Epithelial cell of prostate (primary cell): Measurements from ENCODE around the gene NMNAT2.
"Not testable (repeated sequence)": the region's sequence is repeated elsewhere in the genome, so short reads cannot be mapped to it uniquely, and the experiment has no call there.

Experiments
- DNase-seq: peaks from one replicate; pipeline ENCODE4 v3.0.0-alpha.2; 2011; ENCODE audit warnings: low read depth, low spot score
- H3K27ac ChIP-seq: fragments of 450-650 bp; 2 replicates; pipeline ENCODE4 v1.5.1; 2017; ENCODE audit warnings: mild to moderate bottlenecking

Gene NMNAT2

GRCh38 chr1:183245357-183245756 is 172.8 kb downstream of the NMNAT2 start:
- DNase-seq = no peak

GRCh38 chr1:183244466-183244865 is 173.7 kb downstream of the NMNAT2 start:
- DNase-seq = no peak
- peak overlapping the region; percentile 84 for H3K27ac ChIP-seq

More at GRCh38 chr1:183245357-183245756, 172.8 kb downstream of the NMNAT2 start:
- peak overlapping the region; percentile 84 for H3K27ac ChIP-seq

- peak overlapping the region; percentile 84 for H3K27ac ChIP-seq
- DNase-seq = no peak
Observed at GRCh38 chr1:183243161-183244050, 174.8 kb downstream of the NMNAT2 start.

- no peak for DNase-seq
- peak overlapping the region; percentile 84 for H3K27ac ChIP-seq
Observed at GRCh38 chr1:183242556-183242955, 175.6 kb downstream of the NMNAT2 start.

- DNase-seq = no peak
- H3K27ac ChIP-seq = peak overlapping the region; percentile 84
Observed at GRCh38 chr1:183241471-183241870, 176.7 kb downstream of the NMNAT2 start.

- peak overlapping the region; percentile 84 for H3K27ac ChIP-seq
- DNase-seq = not testable (repeated sequence)
Observed at GRCh38 chr1:183240853-183241252, 177.3 kb downstream of the NMNAT2 start.

- peak overlapping the region; percentile 84 for H3K27ac ChIP-seq
- DNase-seq = no peak
Observed at GRCh38 chr1:183240526-183240825, 177.7 kb downstream of the NMNAT2 start.

- peak overlapping the region; percentile 84 for H3K27ac ChIP-seq
- no peak for DNase-seq
Observed at GRCh38 chr1:183239793-183240525, 178.2 kb downstream of the NMNAT2 start.

- peak overlapping the region; percentile 84 for H3K27ac ChIP-seq
- no peak for DNase-seq
Observed at GRCh38 chr1:183239220-183239742, 178.9 kb downstream of the NMNAT2 start.

GRCh38 chr1:183238071-183238470 is 180.1 kb downstream of the NMNAT2 start:
- DNase-seq = no peak
- H3K27ac ChIP-seq = peak overlapping the region; percentile 84

- H3K27ac ChIP-seq = peak overlapping the region; percentile 84
Observed at GRCh38 chr1:183237046-183237445, 181.1 kb downstream of the NMNAT2 start.

GRCh38 chr1:183236158-183236725 is 181.9 kb downstream of the NMNAT2 start:
- DNase-seq = no peak
- peak overlapping the region; percentile 84 for H3K27ac ChIP-seq

More at GRCh38 chr1:183237046-183237445, 181.1 kb downstream of the NMNAT2 start:
- no peak for DNase-seq

- peak overlapping the region; percentile 84 for H3K27ac ChIP-seq
- no peak for DNase-seq
Observed at GRCh38 chr1:183235503-183235902, 182.7 kb downstream of the NMNAT2 start.

GRCh38 chr1:183234660-183235476 is 183.3 kb downstream of the NMNAT2 start:
- peak; percentile 90 for DNase-seq
- H3K27ac ChIP-seq = peak overlapping the region; percentile 84

GRCh38 chr1:183233113-183233512 is 185.1 kb downstream of the NMNAT2 start:
- peak overlapping the region; percentile 84 for H3K27ac ChIP-seq
- DNase-seq = no peak

GRCh38 chr1:183231545-183231944 is 186.6 kb downstream of the NMNAT2 start:
- H3K27ac ChIP-seq = peak overlapping the region; percentile 84
- no peak for DNase-seq

GRCh38 chr1:183230413-183230812 is 187.8 kb downstream of the NMNAT2 start:
- H3K27ac ChIP-seq = peak overlapping the region; percentile 84
- DNase-seq = no peak

- peak overlapping the region; percentile 84 for H3K27ac ChIP-seq
- no peak for DNase-seq
Observed at GRCh38 chr1:183228347-183229220, 189.6 kb downstream of the NMNAT2 start.
